ENCODE data around the gene GGA1. TPM values are rescaled to one million over a fixed set of nuclear protein-coding genes. Genes with fewer than 3 reads are reported as not detected.
A peak's percentile ranks its signal among the peaks of the same experiment; 100 is the strongest.

GGA1 gene
- total RNA-seq, 2 donors from 2014 or later, result 45.7 to 90.2 TPM

GRCh38 chr22:37619991-37620390 lies 11.4 kb downstream of the GGA1 start:
- Histone ChIP-seq H3K9ac (ENCODE audit: low read depth in 2 of 2, low read length in 2 of 2) (no peak overlapping the region), H3K4me3 (no peak overlapping the region), H3K27me3 (no peaks in the 10 kb centered on the region), H3K36me3 (no peaks in the 10 kb centered on the region), H3K4me1 (peaks cover 7% of the 10 kb centered on the region), H3K27ac (no peak overlapping the region), H3K9me3 (no peaks in the 10 kb centered on the region)
- intact Hi-C loops (cut with DNase I), result no loop called here
- no peak for DNase-seq
- TF ChIP-seq CTCF (IDR thresholded peaks at IDR 0.05), result no peak

DNA sequence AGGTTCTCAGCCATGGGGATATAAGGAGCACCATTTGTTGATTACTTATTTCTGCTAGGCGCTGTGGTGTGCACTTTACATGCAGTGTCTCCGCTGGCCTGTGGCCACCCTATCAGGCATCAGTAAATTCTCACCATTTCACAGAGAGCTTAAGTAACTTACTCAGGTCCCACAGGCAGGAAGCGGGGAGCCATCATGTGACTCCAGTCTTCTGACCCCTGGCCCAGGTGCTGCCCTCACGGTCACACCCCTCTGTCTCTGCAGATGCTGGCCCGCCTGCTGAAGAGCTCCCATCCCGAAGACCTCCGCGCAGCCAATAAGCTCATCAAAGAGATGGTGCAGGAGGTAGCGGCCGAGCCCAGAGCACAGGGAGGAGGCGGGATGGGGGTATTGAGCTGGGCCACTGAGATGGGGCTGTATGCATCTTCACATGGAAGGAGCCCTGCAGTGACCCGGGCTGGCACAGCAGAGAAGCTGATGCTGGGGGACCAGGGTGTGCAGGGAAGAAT lies 12.8 kb downstream of the GGA1 start:
- no peaks in the 10 kb centered on the region for H3K36me3 ChIP-seq
- intact Hi-C loops (cut with DNase I), result no loop called here

GRCh38 chr22:37623075-37624016 lies 14.7 kb downstream of the GGA1 start:
- H3K36me3 ChIP-seq, result no peaks in the 10 kb centered on the region
- H3K27ac ChIP-seq, result no peak overlapping the region
- intact Hi-C loops (cut with DNase I), result loop anchor here (2.0 kb wide), 1 partner anchor 57 kb away; no protein-coding TSS in a partner anchor
- peaks cover 30% of the 10 kb centered on the region for H3K4me1 ChIP-seq
- no peaks in the 10 kb centered on the region for H3K9me3 ChIP-seq
- H3K4me3 ChIP-seq, result no peak overlapping the region
- DNase-seq, result peak; percentile 69
- peak; percentile 93 for TF ChIP-seq CTCF (IDR thresholded peaks at IDR 0.05)
- H3K9ac ChIP-seq (ENCODE audit: low read depth in 2 of 2, low read length in 2 of 2), result peak overlapping the region; percentile 53 to 74
- H3K27me3 ChIP-seq, result no peaks in the 10 kb centered on the region

More for the DNA sequence above, 12.8 kb downstream of the GGA1 start:
- peaks cover 14% of the 10 kb centered on the region for H3K4me1 ChIP-seq
- H3K27me3 ChIP-seq, result no peaks in the 10 kb centered on the region
- H3K4me3 ChIP-seq, result no peak overlapping the region
- H3K9ac ChIP-seq (ENCODE audit: low read depth in 2 of 2, low read length in 2 of 2), result no peak overlapping the region
- no peaks in the 10 kb centered on the region for H3K9me3 ChIP-seq
- no peak for TF ChIP-seq CTCF (IDR thresholded peaks at IDR 0.05)
- H3K27ac ChIP-seq, result no peak overlapping the region
- DNase-seq, result no peak

- H3K4me1 ChIP-seq, result peaks cover 30% of the 10 kb centered on the region
- intact Hi-C loops (cut with DNase I), result no loop called here
These were observed 15.4 kb downstream of the GGA1 start for GRCh38 chr22:37624017-37624365.

GRCh38 chr22:37624876-37625275 lies 16.2 kb downstream of the GGA1 start:
- peak overlapping the region in 1 of 2 donors; percentile 17 for H3K9ac ChIP-seq (ENCODE audit: low read depth in 2 of 2, low read length in 2 of 2)
- peaks cover 30% of the 10 kb centered on the region for H3K4me1 ChIP-seq
- H3K4me3 ChIP-seq, result no peak overlapping the region
- no peaks in the 10 kb centered on the region for H3K27me3 ChIP-seq
- H3K36me3 ChIP-seq, result no peaks in the 10 kb centered on the region
- intact Hi-C loops (cut with DNase I), result no loop called here
- no peak for DNase-seq
- no peak overlapping the region for H3K27ac ChIP-seq
- H3K9me3 ChIP-seq, result no peaks in the 10 kb centered on the region
- no peak for TF ChIP-seq CTCF (IDR thresholded peaks at IDR 0.05)

More at GRCh38 chr22:37624017-37624365, 15.4 kb downstream of the GGA1 start:
- Histone ChIP-seq H3K27ac (no peak overlapping the region), H3K27me3 (no peaks in the 10 kb centered on the region), H3K36me3 (no peaks in the 10 kb centered on the region), H3K9me3 (no peaks in the 10 kb centered on the region), H3K4me3 (no peak overlapping the region), H3K9ac (ENCODE audit: low read depth in 2 of 2, low read length in 2 of 2) (peak overlapping the region; percentile 53 to 74)
- TF ChIP-seq CTCF (IDR thresholded peaks at IDR 0.05), result no peak
- peak; percentile 82 for DNase-seq
